Measurements from ENCODE around the gene STAB2. TPM values are rescaled to one million over a fixed set of nuclear protein-coding genes. Genes with fewer than 3 reads are reported as not detected.

Gene STAB2
- total RNA-seq, 1 donor from 2014 or later, result not detected

DNA sequence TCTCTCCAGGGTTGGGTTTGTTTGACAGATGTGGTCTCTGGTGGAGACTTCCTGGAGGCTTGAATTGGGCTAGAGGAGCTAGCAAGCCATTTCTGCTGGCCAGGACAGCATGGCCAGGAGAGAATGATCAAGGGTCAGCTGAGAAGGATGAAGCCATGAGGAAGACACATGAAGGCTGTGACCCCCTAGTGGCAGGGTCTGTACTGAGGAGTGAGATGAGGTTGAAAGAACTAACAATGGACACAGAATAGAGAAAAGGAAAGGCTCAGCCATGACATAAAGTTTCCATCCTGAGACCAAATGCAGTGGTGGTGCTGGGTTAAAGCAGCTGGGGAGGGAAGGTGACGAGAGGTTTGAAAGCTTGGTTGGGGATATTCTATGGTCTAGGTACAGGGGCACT lies 164.1 kb downstream of the STAB2 start:
- DNase-seq, result no peak

DNA sequence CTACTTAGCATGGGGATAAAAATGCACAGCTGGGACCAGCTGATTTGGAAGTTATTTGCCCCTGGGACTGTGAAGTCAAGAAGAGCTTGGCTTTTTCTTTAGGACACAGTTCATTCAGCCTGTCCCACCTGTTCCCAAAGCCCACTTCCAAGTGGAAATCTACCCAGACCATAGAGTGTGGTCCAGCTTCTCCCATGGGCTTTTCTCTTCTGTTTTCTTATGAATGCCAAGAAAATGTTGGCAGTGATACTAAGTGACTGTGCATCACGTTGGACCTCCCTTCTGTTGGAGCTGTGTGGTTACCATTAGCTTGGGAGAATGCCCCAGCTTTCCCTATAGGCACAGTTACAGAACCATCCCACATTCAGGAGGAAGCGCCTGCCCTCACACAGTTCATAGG lies 164.5 kb downstream of the STAB2 start:
- DNase-seq, result no peak

DNA sequence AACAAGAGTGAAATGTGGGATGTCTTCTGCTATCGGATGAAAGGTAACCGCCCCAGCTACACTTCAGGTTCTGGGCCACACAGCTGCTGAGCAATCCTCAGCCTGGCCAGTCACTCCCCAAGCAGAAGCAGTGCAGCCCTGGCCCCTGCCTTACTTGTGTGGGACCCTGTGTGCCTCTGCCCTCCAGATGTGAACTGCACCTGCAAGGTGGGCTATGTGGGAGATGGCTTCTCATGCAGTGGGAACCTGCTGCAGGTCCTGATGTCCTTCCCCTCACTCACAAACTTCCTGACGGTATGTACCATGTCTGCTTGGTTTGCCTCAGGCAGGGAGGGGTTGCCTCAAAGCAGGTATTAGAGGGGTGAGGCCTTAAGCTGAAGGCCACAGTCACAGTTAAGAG lies 168.4 kb downstream of the STAB2 start:
- DNase-seq, result no peak

DNA sequence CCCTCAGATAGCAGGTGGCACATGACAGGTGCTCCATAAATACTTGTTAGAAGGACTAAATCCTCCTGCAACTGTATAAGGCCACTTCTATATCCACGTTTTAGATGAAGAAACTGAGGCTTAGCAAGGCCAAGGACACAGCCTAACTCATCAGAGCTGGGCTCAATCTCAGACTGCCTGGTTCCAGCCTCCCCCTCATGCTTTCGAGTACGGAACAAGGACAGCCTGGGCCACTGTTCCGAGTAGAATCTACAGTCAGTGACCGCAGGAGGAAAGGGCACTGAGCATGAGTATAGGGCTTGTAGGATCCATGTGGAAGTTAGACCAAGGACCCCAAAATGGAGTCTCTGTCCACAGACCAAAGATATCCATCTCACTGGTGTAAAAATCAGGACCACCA lies 169.4 kb downstream of the STAB2 start:
- no peak for DNase-seq

DNA sequence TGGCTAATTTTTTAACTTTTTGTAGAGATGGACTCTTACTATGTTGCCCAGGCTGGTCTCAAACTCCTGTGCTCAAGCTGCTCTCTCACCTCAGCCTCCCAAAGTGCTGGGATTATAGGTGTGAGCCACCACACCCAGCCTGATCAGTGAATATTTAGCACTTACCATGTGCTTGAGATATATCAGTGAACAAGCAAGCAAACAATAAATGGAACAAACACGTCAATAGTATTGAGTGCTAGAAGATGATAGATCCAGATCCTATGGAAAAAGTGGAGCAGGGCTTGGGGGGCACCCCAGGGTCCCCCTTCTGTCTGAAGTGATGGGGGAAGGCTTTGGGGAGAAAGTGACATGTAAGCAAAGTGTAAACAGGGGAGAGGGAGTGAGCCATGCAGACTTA lies 170.2 kb downstream of the STAB2 start:
- DNase-seq, result no peak

DNA sequence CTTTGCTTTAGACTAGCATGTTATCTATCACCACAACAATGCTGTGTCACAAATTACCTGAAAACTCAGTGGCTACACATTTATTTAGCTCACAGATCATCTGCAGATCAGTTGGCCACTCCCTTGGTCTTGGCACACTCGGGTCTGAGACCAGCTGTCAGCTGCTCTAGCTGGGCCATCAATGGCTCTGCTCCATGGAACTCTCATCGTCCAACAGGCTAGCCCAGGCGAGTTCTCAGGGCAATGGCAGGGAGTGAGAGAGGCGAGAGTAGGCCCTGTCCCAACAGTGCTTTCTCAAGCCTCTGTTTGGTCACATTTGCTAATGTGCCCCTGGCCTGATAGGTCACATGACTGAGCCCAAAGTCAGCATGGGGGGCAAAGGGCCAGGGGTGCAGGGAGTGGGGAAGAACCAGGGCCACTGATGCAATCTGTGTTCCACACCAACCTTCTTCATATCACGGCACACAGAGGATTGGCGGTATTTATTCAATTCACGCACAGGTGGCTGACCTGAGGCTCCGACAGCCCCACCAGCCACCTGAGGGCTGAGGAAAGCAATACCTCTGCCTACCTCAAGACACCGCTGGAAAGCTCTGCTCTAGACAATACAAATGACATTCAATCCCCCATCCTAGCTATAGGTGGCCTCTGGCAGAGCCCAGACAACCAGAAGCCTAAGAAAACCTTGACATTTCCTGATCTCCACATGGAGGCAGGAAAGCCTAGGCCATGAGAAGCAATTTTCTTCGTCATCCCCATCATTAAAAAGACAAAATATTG lies 171.4 kb downstream of the STAB2 start:
- no peak for DNase-seq

DNA sequence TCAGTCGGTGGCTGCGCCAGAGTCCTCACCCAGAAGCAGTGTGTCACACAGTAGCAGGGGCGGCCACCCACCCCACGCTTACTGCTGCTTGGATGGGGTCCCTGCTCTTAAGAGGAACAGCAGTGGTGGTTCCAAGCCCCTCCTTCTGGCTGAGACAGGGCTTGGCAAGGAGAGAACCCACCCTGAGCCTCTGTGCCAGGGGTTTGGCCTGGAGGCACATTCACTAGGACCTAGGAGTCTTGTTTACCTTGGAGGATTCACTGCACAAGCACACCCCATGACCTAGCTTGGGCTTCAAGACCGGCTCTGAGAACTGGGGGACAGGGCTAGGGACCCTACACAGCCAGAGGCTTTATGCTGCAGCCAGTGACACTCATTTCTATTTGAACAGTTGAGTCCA lies 175.4 kb downstream of the STAB2 start:
- no peak for DNase-seq

DNA sequence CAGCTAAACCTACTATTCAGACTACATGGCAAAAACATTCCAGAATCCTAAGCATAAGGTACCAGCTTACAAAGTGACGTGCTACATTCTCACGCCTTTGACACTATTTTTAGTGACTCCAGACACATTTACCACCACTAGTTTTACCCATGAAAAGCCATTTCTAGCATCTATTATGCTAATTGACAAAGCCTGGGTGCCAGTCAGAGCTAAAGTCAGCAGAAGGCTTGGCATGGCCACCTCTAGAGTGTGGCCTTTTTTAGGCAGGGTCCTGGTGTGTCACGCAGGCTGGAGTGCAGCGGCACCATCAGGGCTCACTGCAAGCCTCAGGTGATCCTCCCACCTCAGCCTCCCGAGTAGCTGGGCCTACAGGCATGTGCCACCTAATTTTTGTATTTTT lies 178.2 kb downstream of the STAB2 start:
- DNase-seq, result no peak

DNA sequence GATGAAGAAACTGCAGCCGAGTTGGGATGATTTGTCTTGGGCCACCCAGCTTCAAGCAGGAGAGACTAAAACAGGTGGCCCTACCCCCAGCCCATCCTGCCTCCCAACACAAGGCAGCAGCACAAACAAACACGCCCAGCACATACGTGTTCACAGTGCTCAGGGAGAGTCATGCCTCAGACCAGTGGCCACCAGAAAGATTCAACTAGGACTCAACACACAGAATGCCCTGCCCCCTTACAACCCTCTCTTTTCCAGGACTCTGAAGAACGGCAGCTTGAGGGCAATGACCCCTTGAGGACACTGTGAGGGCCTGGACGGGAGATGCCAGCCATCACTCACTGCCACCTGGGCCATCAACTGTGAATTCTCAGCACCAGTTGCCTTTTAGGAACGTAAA lies 179.0 kb downstream of the STAB2 start:
- DNase-seq, result no peak

DNA sequence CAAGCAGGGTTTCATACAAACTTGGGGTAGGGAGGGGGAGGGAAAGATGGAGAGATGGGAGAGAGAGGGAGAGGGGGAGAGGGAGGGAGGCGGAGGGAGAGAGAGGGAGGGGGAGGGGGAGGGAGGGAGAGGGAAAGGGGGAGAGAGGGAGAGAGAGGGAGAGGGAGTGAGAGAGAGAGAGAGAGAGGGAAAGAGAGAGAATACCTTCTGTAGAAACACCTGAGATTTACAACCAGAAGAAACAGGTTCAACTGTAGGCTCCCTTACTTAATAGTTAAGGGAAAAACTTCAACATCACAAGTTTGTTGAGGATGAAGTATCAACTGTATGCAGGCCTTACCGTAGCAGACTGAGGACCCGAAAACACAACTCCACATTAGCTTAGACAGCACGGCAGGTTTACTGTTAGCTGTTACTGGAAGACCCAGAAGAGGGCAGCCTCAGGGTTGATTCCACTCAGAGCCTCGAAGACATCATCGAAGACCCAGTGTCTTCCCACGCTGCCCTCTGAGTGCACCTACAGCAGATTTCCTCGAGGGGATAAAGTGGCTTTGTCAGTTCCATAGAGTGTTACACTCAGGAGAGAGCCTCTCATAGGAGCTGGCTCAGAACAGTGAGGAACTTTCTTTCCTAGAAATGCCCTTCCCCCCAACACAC lies 181.5 kb downstream of the STAB2 start:
- no peak for DNase-seq

DNA sequence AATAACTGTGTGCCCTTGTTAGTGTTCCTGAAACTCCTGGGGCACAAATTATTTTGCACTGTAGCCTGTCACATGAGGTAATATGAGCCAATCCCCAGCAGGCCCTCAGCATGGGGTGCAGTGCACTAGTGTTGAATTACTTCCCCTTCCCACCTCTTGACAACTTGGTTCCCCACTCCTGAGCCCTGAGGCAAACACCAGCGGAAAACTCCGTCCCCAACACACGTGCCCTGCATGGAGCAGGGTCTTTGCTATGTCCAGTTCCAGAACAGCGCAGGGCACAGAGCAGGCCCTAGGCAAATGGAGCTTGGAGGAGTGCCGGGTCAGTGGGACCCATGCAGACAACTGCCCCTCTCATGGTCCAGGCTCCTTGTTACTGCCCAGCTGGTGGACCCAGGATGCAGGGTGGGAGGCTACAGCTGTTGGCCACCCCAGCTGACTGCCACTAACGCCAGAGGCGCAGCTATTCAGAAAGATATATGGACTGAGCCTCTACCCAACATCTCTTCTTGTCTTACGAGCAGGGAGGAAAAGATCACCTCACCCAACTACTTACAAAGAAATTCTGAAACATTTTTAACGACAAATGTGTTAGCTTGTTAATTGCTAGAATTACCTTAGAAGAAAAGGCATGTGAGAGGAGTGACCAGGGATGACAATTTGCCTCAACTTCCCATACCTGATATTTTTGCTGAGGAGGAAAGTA lies 182.3 kb downstream of the STAB2 start:
- DNase-seq, result no peak

DNA sequence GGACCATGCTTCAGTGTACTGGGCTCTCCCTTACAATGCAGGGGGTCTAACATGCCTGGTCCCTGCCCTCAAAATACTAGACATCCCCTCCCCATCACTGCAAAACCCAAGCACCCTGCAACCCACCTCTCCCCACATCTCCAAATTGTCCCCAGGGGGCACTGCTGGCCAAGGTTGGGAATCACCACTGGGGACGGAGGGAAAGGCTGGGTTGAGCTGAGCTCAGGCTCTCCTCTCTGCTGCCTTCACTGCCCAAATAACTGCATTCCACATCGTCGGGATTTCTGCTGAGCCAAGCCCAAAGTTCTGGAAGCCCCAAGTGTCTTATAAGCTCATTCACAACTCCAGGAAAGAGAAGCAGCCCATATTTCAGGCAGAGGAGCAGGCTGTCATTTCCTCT lies 184.4 kb downstream of the STAB2 start:
- no peak for DNase-seq

DNA sequence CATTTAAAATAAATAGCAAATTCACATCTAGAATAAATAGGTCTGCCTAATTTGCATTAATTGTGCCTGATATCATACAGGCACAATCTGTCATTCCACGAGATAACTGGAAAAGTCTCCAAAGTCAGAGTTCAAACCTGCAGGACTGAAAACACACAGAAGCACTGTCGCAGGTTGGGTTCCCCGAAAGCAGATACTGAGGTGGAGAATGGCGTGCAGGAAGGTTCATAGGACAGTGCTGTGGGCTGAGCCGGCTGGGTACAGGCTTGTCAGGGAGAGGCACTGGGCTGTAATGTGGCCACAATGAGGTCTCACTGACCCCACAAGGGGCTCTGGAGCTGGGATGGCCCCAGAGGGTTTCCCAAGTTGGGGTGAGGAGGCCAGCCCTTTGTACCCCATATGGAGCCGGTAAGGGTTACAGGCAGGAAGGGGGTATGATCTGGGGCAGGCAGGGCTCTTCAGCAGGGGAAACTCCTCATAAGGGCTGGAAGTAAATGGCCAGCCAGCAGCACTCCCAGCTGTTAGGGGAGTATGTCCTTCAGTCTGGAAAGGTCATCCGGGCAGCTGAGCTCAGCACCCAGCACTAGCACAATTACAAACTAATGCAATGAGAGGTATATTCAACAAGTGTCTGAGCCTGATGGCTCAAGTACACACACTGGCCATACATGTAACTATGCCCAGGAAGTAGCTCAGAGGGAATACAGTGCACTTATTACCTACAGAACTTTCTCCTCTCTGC lies 185.5 kb downstream of the STAB2 start:
- no peak for DNase-seq

DNA sequence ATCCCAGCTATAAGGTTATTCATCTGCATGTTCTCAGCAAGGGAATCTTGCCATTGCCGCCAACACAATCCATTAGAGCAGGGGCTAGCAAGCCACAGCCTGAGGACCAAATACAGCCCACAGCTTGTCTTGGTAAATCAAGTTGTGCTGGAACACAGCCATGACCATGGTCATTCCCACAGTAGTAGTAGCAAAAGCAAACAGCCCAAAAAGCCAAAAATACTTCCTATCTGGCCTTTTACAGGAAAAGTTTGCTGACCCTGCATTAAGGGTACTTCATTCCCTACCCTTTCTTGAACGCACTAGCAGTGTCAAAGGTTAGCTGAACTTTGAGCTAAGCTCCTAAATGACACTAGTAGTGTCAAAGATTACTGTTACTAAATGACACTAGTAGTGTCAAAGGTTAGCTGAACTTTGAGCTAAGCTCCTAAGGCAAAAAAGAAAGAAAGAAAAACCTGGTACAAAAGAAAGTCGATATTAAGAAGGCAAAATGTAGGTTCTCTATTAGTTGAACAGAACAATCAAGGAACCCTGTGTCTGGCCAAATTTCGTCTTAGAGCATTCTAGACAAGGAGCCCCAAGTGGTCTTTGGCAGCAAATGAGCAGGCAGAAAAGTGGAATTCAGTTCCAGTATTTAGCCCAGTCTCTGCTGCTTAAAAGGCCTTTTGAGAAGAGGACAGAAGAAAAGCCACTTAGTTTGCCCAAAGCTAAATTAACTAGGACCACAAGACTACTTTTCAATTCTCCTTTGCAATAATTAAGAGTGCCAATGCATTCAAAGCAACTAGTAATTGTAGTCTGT lies 186.2 kb downstream of the STAB2 start:
- DNase-seq, result no peak

DNA sequence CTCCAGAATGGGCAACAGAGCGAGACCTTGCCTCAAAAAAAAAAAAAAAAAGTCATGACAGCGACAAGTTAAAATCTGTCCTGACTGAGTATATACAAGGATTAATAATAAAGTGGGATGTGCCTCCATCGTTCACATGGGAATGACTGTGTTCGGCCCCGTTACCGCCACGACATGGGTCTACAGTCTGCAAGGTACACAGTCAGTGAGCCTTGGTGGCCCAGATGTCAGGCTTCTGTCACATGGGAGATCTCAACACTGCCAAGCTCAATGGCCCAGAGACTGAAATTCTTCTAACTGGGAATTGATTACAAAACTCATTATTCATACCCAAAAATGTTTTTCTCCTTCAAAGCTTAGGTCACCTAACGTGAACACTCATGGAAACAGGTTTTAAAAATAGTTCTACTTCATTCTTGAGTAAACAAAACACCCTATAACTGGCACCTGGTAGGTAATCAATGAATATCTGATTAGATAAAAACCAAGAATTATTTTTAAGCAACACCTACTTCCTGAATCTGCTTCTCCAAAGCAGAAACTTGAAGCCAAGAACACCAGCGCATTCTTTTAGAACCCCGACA lies 188.0 kb downstream of the STAB2 start:
- no peak for DNase-seq

DNA sequence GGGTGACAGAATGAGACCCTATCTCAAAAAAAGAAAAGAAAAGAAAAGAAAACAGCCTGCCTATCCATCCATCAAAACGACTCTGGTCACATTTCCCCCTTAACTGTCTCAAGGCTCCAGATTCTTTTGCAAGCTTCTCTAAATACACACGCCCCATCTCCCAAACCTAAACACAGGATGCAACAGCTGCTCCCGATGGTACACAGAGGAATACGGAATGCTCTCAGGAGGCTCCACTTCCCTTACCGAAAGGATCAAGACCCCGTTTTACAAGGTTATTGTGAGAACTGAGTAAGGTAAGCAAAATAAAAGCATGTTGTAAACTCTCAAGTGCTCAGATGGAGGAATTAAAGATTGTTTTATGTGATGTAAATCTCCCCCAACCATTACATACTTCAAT lies 191.7 kb downstream of the STAB2 start:
- DNase-seq, result no peak

DNA sequence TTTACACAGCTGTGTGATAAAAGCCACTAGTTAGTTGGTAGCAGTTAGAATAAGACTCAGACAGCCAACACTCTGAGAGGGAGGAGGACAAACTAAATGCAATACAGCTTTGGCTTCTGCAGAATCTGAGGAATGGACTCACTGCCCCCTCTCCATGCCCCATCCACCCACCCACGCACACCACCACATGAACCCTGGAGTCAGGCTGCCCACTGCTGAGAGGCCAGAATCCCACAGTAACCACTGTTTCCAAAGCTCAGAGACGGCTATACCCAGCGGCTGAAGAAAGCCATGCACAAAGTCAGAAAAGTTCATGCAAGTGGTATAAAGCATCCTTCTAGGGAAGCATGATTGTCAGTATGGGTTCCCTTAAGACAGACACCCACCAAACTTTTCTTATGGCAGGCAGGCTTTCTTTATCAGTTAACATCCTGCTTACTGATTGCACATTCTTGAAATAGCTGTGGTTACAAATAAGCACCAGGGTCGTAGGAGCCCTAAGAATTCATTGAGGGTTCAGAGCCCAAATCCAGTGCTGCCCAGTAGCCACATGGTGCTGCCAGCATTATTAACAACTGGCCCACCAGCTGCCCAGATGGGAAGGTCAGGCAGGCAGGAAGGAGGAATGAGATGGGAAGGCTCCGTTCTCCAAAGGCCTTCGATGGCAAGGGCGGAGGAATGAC lies 192.5 kb downstream of the STAB2 start:
- no peak for DNase-seq

DNA sequence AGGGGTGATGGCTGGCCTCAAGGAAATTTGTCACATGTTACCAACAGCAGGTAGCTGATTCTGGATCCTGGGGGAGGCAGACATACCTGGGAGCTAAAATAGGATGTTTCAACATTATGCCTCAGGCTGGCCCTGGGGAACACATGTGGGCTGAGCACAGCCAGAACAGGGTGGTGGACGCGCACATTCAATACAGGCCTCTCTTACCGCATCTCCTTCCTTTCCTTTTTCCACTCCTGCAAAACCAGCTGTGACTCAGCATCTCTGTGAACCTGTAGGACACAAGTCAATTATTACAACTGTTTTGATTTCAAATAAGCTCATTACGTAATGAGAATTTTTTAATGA lies 193.0 kb downstream of the STAB2 start:
- no peak for DNase-seq

DNA sequence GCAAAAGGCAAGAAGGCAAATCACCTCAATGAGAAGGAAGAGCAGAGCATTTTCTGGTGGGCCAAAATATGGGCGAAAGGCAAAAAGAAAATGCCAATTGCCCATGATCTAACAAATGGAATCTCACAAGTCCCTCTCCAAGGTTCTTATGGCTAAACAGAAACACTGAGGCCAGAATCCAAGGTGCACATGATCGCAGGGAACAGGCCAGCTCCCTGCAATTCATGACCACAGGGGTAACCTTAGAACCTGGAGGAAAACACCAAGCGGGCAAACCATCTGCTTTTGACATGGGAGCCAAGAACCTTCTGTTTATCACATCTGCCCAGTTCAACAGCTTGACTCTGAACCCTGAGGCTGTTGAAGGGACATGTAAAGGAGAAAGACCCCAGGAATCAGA lies 193.9 kb downstream of the STAB2 start:
- no peak for DNase-seq

DNA sequence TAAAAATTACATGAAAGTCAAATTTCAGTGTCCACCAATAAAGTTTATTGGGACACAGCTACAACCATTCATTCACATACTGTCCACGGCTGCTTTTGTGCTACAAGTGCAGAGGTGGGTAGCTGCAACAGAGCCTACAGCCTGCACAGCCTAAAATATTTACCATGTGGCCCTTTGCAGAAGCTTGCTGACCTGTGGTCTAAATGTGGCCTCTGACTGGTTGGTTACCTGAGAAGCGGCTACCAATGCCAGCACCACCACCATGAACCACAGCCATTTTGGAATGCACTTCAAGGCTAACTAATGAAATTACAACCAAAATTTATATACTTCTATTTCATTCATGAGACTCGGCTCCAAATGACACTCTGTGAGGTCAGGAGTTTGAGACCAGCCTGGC lies 195.3 kb downstream of the STAB2 start:
- DNase-seq, result no peak
